HG03457 (cell line): Measurements from ENCODE around the gene QSOX2.

Source experiments
- ATAC-seq: cut with Tn5 transposase; IDR thresholded peaks from one replicate; pipeline ENCODE4 v1.9.1; 2021; ENCODE audit warnings: moderate number of reproducible peaks; ENCODE audit not compliant: unreplicated experiment

Gene QSOX2

DNA sequence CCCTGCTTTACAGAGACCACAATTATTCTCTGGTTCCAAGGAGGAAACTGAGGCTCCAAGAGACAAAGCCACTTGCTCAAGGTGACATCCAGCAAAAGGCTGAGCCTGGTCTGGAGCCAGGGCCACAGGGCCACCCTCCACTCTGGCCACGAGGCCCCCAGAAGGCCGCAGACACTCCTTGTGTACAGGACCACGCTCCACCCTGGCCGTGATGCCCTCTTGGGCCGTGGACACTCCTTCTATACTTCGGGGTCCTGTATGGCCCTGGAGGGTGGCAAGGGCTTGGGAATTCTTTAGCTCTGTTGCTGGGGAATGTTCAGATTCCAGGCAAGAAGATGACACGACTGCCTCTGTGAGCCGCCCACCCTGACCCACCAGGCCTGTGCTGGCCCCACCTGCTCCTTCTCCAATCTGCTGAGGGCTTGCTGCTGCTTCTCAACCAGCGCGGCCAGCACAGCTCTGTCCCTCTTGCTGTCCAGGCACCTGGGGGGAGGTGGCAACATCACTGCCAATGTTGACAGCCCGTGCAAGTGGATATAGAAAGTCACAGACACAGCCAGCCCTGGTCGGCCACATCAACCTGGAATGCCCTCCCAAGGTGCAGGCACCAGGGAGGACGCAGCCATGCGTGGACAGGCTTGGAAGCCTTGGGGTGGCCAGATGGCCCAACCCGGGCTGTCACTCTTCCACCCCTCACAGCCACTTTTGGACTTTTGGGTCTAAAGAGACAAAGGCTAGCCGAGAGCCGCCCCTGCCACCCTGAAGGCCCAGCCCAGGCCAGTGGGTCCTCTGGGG, 20.1 kb upstream of the QSOX2 start:
- ATAC-seq: no peak

DNA sequence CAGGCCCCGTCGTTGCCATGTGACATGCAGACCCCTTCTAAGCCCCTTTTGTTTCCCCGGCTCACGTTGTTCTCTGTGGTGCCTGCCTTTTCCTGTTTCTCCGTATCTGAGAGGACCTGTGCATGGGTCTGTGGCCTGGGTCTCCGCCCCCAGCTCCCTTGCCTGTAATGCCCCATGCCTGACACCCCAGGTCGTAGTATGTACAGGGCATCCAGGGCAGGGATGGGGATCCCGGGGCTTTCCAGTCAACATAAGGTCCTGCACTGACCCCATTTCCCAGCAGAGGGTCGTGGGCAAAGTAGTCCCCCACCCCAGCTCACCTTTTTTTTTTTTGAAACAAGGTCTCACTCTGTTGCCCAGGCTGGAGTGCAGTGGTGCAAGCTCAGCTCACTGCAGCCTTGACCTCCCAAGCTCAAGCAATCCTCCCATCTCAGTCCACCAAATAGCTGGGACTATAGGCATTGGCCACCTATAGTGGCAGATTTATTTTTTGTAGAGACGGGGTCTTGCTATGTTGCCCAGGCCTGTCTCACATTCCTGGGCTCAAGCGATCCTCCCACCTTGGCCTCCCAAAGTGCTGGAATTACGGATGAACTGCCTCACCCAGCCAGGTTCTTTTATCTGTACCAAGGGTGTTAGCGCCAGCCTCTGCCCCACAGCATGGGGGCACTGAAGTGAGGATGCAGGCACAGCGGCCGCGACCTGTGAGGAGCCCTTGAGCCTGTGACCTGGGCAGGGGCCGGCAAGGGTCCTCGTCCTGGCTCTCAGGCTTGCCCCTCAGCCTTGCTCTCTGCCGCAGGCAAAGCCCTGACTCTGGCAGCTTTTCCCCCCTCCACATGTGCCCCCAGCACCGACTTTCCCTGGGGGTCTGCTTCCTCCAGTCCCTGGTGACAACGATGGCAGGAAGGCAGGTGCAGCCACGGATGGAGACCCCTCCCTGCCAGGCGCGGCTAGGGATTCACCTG, 19.1 kb upstream of the QSOX2 start:
- ATAC-seq: no peak

DNA sequence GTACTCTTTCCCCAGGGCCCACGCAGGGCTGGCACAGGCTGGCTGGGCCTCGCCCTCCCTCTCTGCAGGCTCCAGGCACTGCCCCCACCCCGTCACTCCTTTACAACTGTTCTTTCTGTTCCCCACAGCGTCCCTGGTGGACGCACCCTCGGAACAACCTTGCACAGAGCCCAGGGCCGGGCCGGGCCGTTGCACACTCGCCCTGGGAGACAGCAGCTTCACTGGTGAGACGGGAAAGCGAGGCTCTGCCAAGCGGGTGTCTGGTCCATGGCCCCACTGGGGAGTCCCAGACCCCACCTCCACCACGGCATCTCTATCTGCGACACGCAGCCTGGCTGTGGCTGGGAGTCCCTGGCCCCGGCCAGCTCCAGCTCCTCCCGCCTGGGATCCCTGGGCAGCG, 18.4 kb upstream of the QSOX2 start:
- no peak for ATAC-seq

DNA sequence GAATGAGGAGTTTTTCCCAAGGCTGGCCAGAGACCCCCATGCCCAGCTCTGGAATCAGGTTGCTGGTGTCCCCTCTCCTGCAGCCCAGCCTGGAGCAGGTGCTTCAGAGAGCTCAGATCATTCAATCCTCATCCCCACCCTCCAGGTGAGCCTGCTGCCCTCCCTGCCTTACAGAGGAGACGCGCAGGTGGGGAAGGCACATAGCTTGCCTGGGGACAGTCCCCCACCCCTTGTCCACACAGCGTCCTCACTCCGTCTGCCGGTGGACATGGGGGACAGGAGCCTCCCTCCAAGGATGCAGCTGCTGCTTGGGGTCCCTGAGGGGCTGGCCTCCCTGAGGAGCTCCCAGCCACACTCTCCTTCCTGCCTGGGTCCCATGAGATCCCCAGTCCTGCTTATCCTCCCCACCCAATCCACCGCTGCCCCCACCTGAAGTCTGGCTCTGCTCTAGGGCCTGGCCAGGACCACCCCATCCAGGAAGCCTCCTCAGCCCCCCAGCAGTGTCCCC, 17.1 kb upstream of the QSOX2 start:
- no peak for ATAC-seq

DNA sequence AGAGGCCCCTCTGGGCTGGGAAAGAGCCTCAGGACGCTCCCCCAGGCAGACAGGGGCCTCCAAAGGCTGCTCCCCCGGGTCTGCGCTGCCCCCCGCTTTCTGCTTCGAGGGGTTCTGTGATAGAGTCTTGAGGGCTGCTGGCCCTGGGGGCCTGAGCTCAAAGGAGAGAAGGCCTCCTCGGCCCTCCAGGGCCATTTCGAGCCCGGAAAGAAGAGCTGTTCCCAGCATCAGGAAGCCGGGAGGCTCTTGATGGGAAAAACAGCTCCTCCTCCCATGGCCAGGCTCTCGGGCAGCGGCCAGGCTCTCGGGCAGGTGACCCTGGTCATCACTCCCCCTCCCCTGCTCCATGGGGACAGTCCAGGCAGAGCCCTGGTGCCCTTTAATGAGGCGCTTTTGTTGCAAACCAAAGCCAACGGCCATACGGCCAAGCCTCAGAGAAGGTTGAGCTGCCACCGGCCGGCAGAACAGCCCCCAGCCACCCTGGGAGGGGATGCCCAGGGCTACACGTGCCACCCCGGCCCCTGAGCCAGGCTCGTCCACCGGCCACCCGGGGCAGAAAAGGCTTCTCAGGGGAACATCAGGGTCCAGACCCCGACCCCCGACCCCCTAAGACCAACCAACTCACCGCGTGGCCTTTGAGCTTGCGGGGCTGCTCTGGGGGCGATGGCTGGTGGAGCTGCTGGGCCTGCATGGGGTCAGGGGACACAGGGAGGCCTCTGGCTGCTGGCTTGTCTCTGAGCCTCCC, 16.2 kb upstream of the QSOX2 start:
- ATAC-seq: no peak

DNA sequence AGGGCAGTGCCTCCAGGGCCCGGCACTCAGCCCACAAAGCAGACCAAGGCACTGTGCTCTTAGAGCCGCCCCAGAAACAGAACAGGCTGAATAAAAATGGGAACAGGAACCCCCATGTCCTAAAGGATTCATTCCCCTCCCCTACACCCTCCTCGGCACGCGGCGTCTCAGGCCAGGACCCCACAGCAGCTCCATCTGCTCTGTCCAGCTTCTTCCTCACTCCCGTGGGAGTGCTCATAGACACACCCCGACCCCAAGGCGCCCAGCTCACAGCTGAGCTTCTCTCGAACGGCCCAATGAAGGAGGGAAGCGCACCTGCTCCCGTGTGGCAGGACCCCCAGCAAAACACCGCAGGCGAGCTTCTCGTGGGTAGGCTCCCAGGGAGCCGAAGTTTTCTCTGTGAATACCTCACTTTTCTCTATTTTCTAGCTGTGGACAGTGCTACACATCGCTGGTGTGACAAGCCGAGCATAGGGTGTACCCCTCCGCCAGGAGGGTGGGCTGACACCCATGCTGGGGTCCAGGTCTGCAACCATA, 15.4 kb upstream of the QSOX2 start:
- no peak for ATAC-seq

DNA sequence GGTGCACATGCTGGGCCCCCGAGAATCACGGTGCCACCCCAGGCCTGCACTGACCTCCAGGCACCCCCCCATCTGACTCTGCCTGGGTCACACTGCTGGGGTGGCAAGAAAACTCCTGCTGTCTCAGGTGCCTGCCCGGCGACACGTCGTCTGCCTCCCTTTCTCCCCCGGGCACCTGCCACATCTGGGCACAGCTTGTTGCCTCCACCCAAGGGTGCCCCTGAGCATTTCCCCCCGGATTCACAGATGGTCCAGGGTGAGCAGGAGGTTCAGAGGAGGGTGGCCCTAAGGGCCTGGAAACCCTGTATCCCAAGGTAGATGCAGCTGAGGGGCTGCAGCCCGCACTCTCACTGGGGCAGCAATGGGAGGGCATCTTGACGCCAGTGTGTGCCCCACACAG, 14.9 kb upstream of the QSOX2 start:
- no peak for ATAC-seq

DNA sequence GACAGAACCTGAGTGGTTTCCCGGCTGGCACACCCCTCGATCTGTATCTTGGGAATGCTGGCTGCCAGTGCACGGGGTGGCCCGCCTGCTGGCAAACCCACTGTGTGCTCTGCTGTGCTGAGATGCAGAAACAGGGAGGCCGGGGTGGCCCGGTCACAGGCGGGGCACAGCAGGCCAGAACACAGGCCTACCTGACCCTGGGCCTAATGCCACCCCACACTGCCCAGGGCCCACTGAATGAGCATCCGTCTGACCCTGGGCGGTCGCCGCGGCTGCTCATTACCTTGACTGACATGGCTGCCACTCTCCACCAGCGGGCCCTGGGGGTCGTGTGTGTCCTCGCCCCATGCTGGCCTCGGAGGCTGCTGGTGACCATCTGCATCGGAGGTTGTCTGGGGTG, 14.2 kb upstream of the QSOX2 start:
- ATAC-seq: no peak

DNA sequence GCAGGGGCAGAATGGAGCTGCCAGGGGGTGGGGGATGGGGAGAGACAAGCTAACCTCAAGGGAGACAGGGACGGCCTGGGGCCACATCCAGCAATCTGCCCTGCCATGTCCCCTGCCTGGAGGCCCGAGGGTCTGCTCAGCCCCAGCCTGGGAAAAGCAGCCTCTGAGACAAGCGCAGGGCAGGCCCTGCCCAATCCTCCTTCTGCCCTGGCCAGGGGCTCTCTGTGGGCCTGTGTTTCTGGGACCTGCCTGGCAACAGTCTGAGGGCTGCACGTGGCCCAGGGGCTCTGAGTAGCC, 13.9 kb upstream of the QSOX2 start:
- ATAC-seq: no peak

DNA sequence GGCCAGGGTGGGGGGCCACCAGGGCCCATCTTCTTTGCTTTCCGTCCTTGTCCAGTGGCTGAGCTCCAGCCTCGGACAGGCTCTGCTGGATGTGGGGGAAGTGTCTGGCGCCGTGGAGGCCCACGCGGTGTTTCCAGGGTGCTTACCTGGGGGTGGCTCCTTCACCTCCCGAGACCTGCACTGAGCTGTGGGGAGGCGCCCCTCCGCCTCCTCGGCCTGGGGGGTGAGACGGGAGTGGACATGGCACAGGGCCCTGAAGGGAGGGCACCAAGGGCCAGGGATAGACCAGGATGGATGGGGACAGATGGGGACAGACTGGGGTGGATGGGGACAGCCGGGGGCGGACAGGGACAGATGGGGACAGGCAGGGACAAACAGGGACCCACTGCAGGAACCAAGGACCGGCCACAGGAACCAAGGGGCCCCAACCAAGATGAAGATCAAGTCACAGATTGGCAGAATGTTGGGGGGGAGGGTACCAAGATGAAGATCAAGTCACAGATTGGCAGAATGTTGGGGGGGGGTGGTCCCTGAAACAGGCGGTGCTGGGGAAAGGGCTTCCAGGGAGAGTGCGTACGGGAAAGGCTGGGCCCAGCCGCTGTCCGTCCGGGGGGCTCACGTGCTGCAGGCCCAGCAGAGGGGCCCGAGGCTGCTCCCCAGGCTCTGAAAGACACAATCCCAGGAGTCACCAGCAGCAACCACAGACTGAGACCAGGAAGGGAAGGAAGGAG, 13.3 kb upstream of the QSOX2 start:
- ATAC-seq: no peak

DNA sequence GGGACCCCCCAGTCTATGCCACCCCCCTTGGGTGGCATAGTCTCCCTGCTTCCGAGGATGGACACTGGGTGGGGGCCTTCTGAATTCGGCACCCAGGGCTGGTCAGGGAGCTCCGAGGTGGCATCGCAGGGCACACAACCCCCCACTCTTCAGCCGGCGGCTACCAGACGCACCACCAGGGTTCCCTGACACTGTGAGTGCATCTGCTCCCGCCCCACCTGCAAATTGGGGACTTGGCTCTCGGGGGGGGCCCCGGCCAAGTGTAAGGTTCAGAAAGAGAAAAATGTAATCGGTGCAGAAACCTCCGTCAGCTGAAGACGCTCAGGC, 12.7 kb upstream of the QSOX2 start:
- ATAC-seq: no peak

DNA sequence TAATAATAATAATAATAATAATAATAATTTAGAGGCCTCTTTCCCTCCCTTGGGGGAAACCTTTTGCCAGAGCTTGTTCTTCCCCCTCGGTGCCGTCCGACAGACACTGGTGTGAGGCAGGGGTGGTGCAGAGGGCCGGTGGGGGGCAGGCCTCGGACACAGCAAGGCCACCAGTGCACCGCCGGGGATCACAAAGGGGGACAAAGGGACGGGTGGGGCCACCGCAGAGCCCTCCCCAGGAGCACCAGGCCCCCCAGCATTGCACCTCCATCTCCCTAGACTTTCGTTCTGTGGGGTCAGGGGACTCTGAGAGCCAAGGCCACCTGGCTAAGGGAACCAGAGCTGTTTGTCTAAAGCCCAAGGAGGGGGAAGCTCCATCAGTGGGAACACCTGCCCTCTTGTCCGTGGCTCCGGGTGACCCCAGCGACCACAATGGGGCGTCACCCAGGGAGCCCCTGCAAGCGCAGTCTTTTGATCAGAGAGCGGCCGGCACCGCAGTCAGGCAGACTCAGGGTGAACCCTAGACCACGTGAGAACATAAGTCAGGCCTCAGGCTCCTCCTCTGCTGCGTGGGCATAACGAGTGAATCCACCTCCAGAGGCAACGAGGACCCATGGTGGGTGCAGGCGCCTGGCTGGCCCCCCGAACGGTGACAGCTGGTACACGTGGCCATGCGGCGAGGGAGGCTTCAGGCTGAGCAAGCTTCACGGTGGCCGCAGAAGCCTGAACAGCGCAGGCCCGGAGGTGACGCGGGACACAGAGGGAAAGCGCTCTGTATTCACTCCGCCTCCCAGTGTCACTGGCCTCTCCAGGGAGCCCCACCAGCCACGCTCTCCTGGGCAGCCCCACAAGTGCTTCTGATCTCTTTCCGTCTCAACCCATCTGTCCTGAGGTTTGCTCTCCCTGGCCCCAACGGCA, 12.0 kb upstream of the QSOX2 start:
- no peak for ATAC-seq

DNA sequence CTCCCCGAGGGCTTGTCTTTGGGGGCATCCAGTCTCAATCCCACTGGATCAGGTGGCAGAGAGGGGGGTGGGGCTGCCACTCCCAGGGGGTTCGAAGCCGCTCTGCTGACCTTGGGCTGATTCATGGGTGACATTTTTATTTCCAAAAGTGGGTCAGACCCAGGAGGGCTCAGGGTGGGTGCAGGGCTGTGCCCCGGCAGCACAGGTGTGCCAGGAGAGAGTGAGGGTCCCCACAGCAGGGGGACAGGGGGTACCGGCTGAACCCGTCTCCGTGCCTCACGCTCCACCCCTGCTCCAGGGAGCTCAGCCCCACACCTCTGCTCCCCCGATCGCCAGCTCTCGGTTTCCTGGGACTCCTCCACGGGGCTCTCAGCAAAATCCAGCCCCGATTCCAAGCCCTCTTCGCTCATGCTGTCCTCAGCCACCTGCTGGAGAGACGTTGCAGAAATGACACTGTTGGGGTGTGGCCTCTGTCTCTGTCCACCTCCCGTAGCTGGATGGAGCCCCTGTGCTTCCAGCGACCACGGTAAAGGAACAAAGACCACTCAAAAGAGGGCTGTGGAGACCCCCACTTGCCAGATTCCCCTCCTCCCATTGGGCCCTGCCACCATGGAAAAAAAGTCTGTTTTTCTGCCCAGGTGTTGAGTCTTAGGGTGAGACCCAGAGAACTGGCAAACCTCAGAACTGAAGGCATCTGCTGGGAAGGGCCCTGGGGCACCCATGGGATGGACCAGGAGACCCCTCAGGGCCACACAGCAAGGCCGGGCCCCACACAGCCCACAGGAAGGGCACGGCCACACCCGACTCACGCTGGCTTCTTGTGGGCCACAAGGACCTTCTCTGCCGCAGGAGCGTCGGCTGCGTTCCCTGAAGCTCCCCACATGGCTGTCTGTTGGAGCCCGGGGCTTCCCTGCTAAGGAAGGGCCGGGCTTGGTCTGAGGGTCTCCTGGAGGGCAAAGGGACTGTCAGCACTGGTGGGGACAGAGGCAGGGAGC, 10.6 kb upstream of the QSOX2 start:
- ATAC-seq: no peak

DNA sequence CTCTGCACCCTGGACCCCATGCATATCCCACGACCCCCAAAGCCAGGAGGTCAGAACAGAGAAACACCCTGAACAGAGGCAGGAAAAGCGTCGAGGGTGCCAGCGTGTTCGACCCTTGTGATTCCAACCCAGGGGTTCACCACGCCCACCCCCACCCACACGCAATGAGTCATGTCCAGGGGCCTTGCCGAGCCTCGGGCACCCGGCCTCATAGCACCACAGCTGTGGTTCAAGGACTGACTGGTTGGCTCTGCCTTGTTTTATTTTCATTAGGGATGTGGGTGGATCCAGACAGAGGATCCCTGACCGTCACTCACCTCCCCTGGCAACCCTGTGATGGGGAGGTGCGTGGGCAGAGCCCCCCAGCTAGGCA, 9.5 kb upstream of the QSOX2 start:
- ATAC-seq: no peak

DNA sequence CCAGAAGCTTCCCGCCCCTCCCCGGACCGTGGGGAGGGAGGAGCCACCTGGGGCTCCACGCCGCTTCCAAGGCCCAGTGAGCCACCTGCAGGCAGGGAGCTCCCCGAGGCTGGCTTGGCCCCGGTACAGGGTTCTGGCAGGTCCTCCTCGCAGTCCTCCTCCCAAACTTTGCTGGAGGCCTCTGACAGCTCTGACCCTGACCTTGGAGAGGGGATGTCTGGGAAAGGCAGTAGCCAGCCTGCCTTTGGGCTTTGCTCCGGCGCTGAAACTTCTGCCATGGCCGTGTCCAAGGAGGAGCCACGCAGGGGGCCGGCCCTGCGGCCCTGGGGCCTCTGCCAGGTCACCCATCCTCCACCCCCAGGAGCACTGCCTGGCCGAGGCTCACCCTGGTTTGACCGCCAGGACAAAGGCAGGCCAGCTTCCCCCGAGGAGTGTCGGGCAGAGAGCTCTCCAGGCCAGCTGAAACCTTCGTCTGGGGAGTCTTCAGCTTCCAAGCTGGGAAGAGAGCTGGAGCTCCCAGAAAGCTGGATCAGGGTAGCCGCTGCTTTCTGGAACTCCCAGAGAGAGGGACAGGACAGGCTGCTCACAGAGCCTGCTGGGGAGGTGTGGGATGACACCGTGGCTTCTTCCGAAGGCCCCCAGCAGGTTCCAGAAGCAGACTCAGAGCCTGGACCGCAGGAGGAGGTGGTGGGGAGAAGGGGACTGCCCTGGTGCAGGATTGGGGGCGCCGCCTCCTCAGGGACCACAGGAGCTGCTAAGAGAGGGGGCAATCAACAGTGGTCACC, 9.0 kb upstream of the QSOX2 start:
- ATAC-seq: no peak

DNA sequence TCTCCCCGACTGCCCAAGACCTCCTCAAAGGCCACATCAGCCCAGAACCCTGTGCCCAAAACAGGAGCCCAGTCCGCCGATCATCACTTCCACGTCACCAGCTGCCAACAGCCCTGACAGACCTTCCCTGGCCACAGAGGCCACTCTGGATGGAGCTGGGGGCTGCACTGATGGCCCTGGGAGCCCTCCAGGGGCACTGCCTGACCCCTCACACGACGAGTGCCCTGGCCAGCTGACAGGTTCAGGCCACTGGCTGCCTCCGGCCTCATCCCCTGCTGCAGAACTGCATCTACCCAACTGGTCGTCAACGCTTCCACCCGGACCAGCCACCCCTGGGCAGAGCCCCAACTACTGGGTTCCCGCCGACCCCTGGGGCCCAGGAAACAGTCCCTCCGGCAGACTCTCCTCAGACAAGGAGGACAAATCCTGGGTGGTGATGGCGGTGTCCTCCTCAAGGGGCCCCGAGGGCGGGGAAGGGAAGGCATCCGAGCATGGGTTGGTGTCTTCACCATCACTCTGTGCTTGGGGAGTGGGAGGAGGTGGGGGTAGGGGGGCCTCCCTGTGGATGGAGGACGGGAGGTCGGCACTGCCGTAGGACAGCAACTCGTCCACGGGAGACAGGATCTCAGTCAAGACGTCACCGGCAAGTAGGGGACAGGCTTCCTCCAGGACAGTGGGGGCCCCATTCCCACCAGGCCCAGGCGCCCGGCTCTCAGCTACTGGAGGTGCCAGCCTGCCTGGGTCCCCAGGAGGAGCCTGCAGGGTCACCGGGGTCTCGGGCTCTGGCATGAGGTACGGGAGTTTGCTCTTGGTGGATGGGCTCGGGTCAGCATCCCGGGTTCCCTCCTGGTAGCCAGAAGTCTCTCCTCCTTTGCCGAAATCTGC, 7.9 kb upstream of the QSOX2 start:
- no peak for ATAC-seq

DNA sequence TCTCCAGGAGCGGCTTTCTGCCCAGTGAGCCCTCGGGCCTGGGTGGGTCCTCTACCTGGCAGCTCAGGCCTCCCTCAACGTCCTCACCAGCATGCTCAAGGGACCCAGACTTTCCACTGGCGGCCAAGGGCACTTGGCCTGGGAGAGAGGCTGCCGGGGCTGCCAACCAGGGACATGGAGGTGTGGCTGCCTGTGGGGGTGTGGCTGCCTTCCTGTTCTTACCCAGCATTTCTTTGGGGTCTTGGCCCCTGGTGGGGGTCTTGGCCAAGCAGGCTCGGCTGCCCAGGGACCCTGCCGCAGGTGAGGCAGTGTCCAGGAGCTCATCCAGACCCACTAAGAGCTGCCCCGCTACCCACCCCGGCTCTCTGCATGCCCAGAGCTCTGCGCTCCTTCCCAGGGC, 7.2 kb upstream of the QSOX2 start:
- ATAC-seq: no peak
